K562 (cell line): ENCODE measurements around the gene SLC12A6.

Source experiments
- ATF7 ChIP-seq: fragments of 450-650 bp; IDR thresholded peaks from 2 replicates; pipeline ENCODE4 v1.7.1; 2014; ENCODE audit warnings: mild to moderate bottlenecking, moderate library complexity
- CBX2 ChIP-seq: fragments of 200-600 bp; sonication (generic); IDR thresholded peaks from one replicate; pipeline ENCODE4 v1.6.1; 2012; ENCODE audit warnings: mild to moderate bottlenecking, low read length, inconsistent platforms; ENCODE audit not compliant: insufficient read depth, poor library complexity, severe bottlenecking
- EZH2 ChIP-seq: IDR thresholded peaks from 2 replicates; pipeline ENCODE4 v1.6.1; 2012; ENCODE audit warnings: low read depth, mild to moderate bottlenecking, inconsistent platforms, low read length, borderline replicate concordance
- TCF7L2 ChIP-seq: fragments of 150-350 bp; IDR thresholded peaks from 2 replicates; pipeline ENCODE4 v1.6.1; 2016; ENCODE audit warnings: low read depth, mild to moderate bottlenecking, low read length, moderate library complexity
- ZBTB7A ChIP-seq: IDR thresholded peaks from 2 replicates; pipeline ENCODE4 v1.6.1; 2011; ENCODE audit warnings: low read depth, mild to moderate bottlenecking, low read length, moderate library complexity, borderline replicate concordance; ENCODE audit not compliant: control insufficient read depth

DNA sequence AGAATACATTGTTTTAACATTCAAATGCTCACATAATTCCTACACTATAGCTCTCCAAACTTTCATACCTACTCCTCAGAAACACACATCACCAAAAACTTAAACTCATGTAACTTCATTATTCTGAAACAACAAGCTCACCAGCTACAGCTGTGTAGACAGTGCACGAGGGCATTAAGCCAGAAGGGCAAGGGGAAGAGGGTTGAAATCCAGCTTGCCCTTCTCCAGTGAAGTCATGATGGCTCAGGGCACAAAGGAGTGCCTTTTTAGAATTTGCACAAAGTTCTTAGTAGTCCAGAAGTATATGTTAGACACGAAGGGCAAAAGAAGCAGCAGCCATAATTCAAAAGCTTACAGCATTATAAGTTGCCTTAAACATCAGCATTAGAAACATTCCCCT lies 8.6 kb downstream of the SLC12A6 start:
- TF ChIP-seq ZBTB7A: no peak
- TF ChIP-seq ATF7: no peak
- TF ChIP-seq TCF7L2: no peak
- TF ChIP-seq CBX2: no peak
- TF ChIP-seq EZH2: no peak
